Measurements from ENCODE around the gene RPGRIP1L. TPM values are rescaled to one million over a fixed set of nuclear protein-coding genes. Genes with fewer than 3 reads are reported as not detected.
"Not testable (repeated sequence)": the region's sequence is repeated elsewhere in the genome, so short reads cannot be mapped to it uniquely, and the experiment has no call there.

RPGRIP1L gene
- total and polyA plus RNA-seq, 4 experiments from 2014 or later, result 1.3 to 4.3 (median 3.9) TPM

GRCh38 chr16:53695070-53695469 is 8.6 kb downstream of the RPGRIP1L start:
- Mint-ChIP-seq H3K4me1 (no peaks in the 10 kb centered on the region), H3K9me3 (no peaks in the 10 kb centered on the region), H3K27ac (no peak overlapping the region), H3K4me3 (no peak overlapping the region), H3K27me3 (no peaks in the 10 kb centered on the region), H3K36me3 (peaks cover 12% of the 10 kb centered on the region in 2 donors)
- Histone ChIP-seq H3K4me3 (ENCODE audit: low read length in 2 of 2) (no peak overlapping the region), H3K27ac (ENCODE audit: low read depth, low read length) (no peak overlapping the region), H3K27me3 (ENCODE audit: insufficient read depth, low read length) (no peaks in the 10 kb centered on the region), H3K36me3 (ENCODE audit: insufficient read depth, low read length) (no peaks in the 10 kb centered on the region), H3K4me1 (ENCODE audit: insufficient read depth, low read length) (no peaks in the 10 kb centered on the region), H3K9me3 (ENCODE audit: control insufficient read depth in 1 of 2, low read length in 2 of 2) (no peaks in the 10 kb centered on the region)
- intact Hi-C loops (cut with micrococcal nuclease), result no loop called here
- POLR2A ChIA-PET (ENCODE audit: partially characterized antibody), result no interaction called here
- no peak for DNase-seq
- CTCF ChIA-PET (ENCODE audit: partially characterized antibody), result no interaction called here

GRCh38 chr16:53693320-53693719 is 10.3 kb downstream of the RPGRIP1L start:
- Mint-ChIP-seq H3K27me3 (no peaks in the 10 kb centered on the region), H3K9me3 (no peaks in the 10 kb centered on the region), H3K4me3 (no peak overlapping the region), H3K36me3 (peaks cover 12% of the 10 kb centered on the region in 2 donors), H3K4me1 (no peaks in the 10 kb centered on the region), H3K27ac (no peak overlapping the region)
- Histone ChIP-seq H3K36me3 (ENCODE audit: insufficient read depth, low read length) (no peaks in the 10 kb centered on the region), H3K4me1 (ENCODE audit: insufficient read depth, low read length) (no peaks in the 10 kb centered on the region), H3K9me3 (ENCODE audit: control insufficient read depth in 1 of 2, low read length in 2 of 2) (no peaks in the 10 kb centered on the region), H3K27me3 (ENCODE audit: insufficient read depth, low read length) (no peaks in the 10 kb centered on the region), H3K4me3 (ENCODE audit: low read length in 2 of 2) (no peak overlapping the region), H3K27ac (ENCODE audit: low read depth, low read length) (no peak overlapping the region)
- DNase-seq, result no peak
- intact Hi-C loops (cut with micrococcal nuclease), result no loop called here
- ChIA-PET POLR2A (ENCODE audit: partially characterized antibody) (no interaction called here), CTCF (ENCODE audit: partially characterized antibody) (no interaction called here)

- Histone ChIP-seq H3K9me3 (ENCODE audit: control insufficient read depth in 1 of 2, low read length in 2 of 2) (no peaks in the 10 kb centered on the region), H3K36me3 (ENCODE audit: insufficient read depth, low read length) (no peaks in the 10 kb centered on the region), H3K4me1 (ENCODE audit: insufficient read depth, low read length) (no peaks in the 10 kb centered on the region), H3K27ac (ENCODE audit: low read depth, low read length) (no peak overlapping the region), H3K27me3 (ENCODE audit: insufficient read depth, low read length) (no peaks in the 10 kb centered on the region), H3K4me3 (ENCODE audit: low read length in 2 of 2) (no peak overlapping the region)
- Mint-ChIP-seq H3K36me3 (peaks cover 12% of the 10 kb centered on the region in 2 donors), H3K4me1 (no peaks in the 10 kb centered on the region), H3K9me3 (no peaks in the 10 kb centered on the region), H3K27me3 (no peaks in the 10 kb centered on the region), H3K27ac (no peak overlapping the region), H3K4me3 (no peak overlapping the region)
- POLR2A ChIA-PET (ENCODE audit: partially characterized antibody), result no interaction called here
- intact Hi-C loops (cut with micrococcal nuclease), result no loop called here
- CTCF ChIA-PET (ENCODE audit: partially characterized antibody), result no interaction called here
- no peak for DNase-seq
These were observed 11.5 kb downstream of the RPGRIP1L start for GRCh38 chr16:53692146-53692545.

GRCh38 chr16:53690771-53691170 is 12.9 kb downstream of the RPGRIP1L start:
- ChIA-PET CTCF (ENCODE audit: partially characterized antibody) (no interaction called here), POLR2A (ENCODE audit: partially characterized antibody) (no interaction called here)
- Histone ChIP-seq H3K4me3 (ENCODE audit: low read length in 2 of 2) (no peak overlapping the region), H3K36me3 (ENCODE audit: insufficient read depth, low read length) (no peaks in the 10 kb centered on the region), H3K9me3 (ENCODE audit: control insufficient read depth in 1 of 2, low read length in 2 of 2) (no peaks in the 10 kb centered on the region), H3K27me3 (ENCODE audit: insufficient read depth, low read length) (no peaks in the 10 kb centered on the region), H3K27ac (ENCODE audit: low read depth, low read length) (no peak overlapping the region), H3K4me1 (ENCODE audit: insufficient read depth, low read length) (no peaks in the 10 kb centered on the region)
- no peaks in the 10 kb centered on the region for H3K4me1 Mint-ChIP-seq
- H3K27me3 Mint-ChIP-seq, result no peaks in the 10 kb centered on the region
- intact Hi-C loops (cut with micrococcal nuclease), result no loop called here
- no peak for DNase-seq
- no peaks in the 10 kb centered on the region for H3K9me3 Mint-ChIP-seq
- no peak overlapping the region for H3K27ac Mint-ChIP-seq
- no peak overlapping the region for H3K4me3 Mint-ChIP-seq
- H3K36me3 Mint-ChIP-seq, result peaks cover 14 to 15% of the 10 kb centered on the region in 2 donors

GRCh38 chr16:53689636-53690035 is 14.0 kb downstream of the RPGRIP1L start:
- no peaks in the 10 kb centered on the region for H3K36me3 ChIP-seq (ENCODE audit: insufficient read depth, low read length)
- Mint-ChIP-seq H3K4me3 (no peak overlapping the region), H3K36me3 (peaks cover 16 to 21% of the 10 kb centered on the region in 2 donors), H3K27me3 (no peaks in the 10 kb centered on the region), H3K9me3 (peaks cover 0 to 5% (median 0%) of the 10 kb centered on the region in 8 donors), H3K27ac (no peak overlapping the region), H3K4me1 (no peaks in the 10 kb centered on the region)
- no peak overlapping the region for H3K4me3 ChIP-seq (ENCODE audit: low read length in 2 of 2)
- H3K27ac ChIP-seq (ENCODE audit: low read depth, low read length), result no peak overlapping the region
- DNase-seq, result no peak
- intact Hi-C loops (cut with micrococcal nuclease), result no loop called here
- H3K27me3 ChIP-seq (ENCODE audit: insufficient read depth, low read length), result no peaks in the 10 kb centered on the region
- H3K9me3 ChIP-seq (ENCODE audit: control insufficient read depth in 1 of 2, low read length in 2 of 2), result no peaks in the 10 kb centered on the region
- no peaks in the 10 kb centered on the region for H3K4me1 ChIP-seq (ENCODE audit: insufficient read depth, low read length)
- POLR2A ChIA-PET (ENCODE audit: partially characterized antibody), result no interaction called here
- CTCF ChIA-PET (ENCODE audit: partially characterized antibody), result no interaction called here

- DNase-seq, result no peak
- ChIA-PET POLR2A (ENCODE audit: partially characterized antibody) (no interaction called here), CTCF (ENCODE audit: partially characterized antibody) (no interaction called here)
- Mint-ChIP-seq H3K4me1 (no peaks in the 10 kb centered on the region), H3K36me3 (peaks cover 14 to 29% of the 10 kb centered on the region in 2 donors), H3K9me3 (peaks cover 0 to 5% (median under 1%) of the 10 kb centered on the region in 8 donors), H3K27me3 (no peaks in the 10 kb centered on the region), H3K4me3 (no peak overlapping the region), H3K27ac (no peak overlapping the region)
- H3K4me1 ChIP-seq (ENCODE audit: insufficient read depth, low read length), result no peaks in the 10 kb centered on the region
- H3K27me3 ChIP-seq (ENCODE audit: insufficient read depth, low read length), result no peaks in the 10 kb centered on the region
- intact Hi-C loops (cut with micrococcal nuclease), result no loop called here
- H3K4me3 ChIP-seq (ENCODE audit: low read length in 2 of 2), result no peak overlapping the region
- no peak overlapping the region for H3K27ac ChIP-seq (ENCODE audit: low read depth, low read length)
- no peaks in the 10 kb centered on the region for H3K9me3 ChIP-seq (ENCODE audit: control insufficient read depth in 1 of 2, low read length in 2 of 2)
- no peaks in the 10 kb centered on the region for H3K36me3 ChIP-seq (ENCODE audit: insufficient read depth, low read length)
These were observed 16.9 kb downstream of the RPGRIP1L start for GRCh38 chr16:53686710-53687109.

GRCh38 chr16:53685334-53685733 is 18.3 kb downstream of the RPGRIP1L start:
- intact Hi-C loops (cut with micrococcal nuclease), result not testable (repeated sequence)

GRCh38 chr16:53681354-53681753 is 22.3 kb downstream of the RPGRIP1L start:
- no peaks in the 10 kb centered on the region for H3K27me3 Mint-ChIP-seq
- Histone ChIP-seq H3K27me3 (ENCODE audit: insufficient read depth, low read length) (no peaks in the 10 kb centered on the region), H3K9me3 (ENCODE audit: control insufficient read depth in 1 of 2, low read length in 2 of 2) (no peaks in the 10 kb centered on the region), H3K4me1 (ENCODE audit: insufficient read depth, low read length) (no peaks in the 10 kb centered on the region), H3K36me3 (ENCODE audit: insufficient read depth, low read length) (no peaks in the 10 kb centered on the region), H3K4me3 (ENCODE audit: low read length in 2 of 2) (no peak overlapping the region), H3K27ac (ENCODE audit: low read depth, low read length) (no peak overlapping the region)
- intact Hi-C loops (cut with micrococcal nuclease), result no loop called here
- no peak overlapping the region for H3K4me3 Mint-ChIP-seq
- no peak overlapping the region for H3K27ac Mint-ChIP-seq
- CTCF ChIA-PET (ENCODE audit: partially characterized antibody), result no interaction called here
- peaks cover 0 to 5% (median under 1%) of the 10 kb centered on the region in 8 donors for H3K9me3 Mint-ChIP-seq
- H3K4me1 Mint-ChIP-seq, result no peaks in the 10 kb centered on the region
- peaks cover 10 to 34% of the 10 kb centered on the region in 2 donors for H3K36me3 Mint-ChIP-seq
- no peak for DNase-seq
- POLR2A ChIA-PET (ENCODE audit: partially characterized antibody), result no interaction called here

More at GRCh38 chr16:53685334-53685733, 18.3 kb downstream of the RPGRIP1L start:
- peaks cover 11 to 30% of the 10 kb centered on the region in 2 donors for H3K36me3 Mint-ChIP-seq
- DNase-seq; CTCF ChIA-PET (ENCODE audit: partially characterized antibody); H3K4me1 ChIP-seq (ENCODE audit: insufficient read depth, low read length); H3K27ac ChIP-seq (ENCODE audit: low read depth, low read length); H3K27me3 ChIP-seq (ENCODE audit: insufficient read depth, low read length); H3K27ac Mint-ChIP-seq; H3K9me3 Mint-ChIP-seq; H3K4me1 Mint-ChIP-seq; H3K27me3 Mint-ChIP-seq; H3K4me3 Mint-ChIP-seq; H3K9me3 ChIP-seq (ENCODE audit: control insufficient read depth in 1 of 2, low read length in 2 of 2); POLR2A ChIA-PET (ENCODE audit: partially characterized antibody); H3K4me3 ChIP-seq (ENCODE audit: low read length in 2 of 2); H3K36me3 ChIP-seq (ENCODE audit: insufficient read depth, low read length): not testable (repeated sequence)

All from CD4-positive, alpha-beta memory T cell (primary cell).